ENCODE data around the gene LYRM2.

LYRM2 gene

DNA sequence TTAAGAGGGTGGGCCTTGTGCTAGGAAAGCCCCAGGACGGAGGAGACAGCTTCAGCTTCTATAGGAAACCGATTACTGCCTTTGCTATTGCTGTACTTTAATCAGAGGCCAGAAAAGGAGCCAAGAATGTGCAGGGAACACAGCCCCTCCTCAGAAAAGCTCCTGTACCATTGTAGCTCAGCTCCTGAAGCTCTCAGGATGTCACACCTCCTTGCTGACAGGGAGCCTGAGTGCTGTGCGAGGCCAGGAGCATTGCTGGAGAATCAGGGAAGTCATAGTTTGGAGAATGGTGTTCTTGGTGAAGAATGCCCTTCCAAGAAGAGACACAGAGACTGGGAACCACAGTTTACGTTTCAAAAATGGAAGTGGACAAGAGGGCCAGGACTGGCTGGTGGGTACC is 46.8 kb downstream of the LYRM2 start:
- no peak for DNase-seq (ENCODE audit: low spot score)

DNA sequence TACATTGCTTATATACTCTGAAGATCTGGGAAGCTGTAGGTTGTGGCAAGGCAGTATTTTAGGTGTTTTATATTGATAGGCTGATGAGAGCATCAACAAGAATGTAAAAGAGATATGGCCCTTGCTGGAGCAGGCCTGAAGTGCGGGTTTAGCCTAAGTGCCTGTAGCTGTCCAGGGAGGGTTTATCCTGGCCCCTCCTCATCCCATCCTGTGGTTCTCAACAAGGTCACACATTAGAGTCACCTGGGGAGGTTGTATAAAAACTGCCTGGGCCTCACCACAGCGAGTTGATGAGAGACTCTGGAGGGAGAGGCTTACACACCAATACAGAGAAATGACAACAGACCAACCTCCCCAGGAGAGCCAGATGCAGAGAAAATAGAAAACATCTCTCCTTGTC is 48.4 kb downstream of the LYRM2 start:
- no peak for DNase-seq (ENCODE audit: low spot score)

GRCh38 chr6:89589297-89590025 is 49.1 kb downstream of the LYRM2 start:
- no peak for DNase-seq (ENCODE audit: low spot score)

GRCh38 chr6:89585154-89585553 is 53.4 kb downstream of the LYRM2 start:
- no peak for DNase-seq (ENCODE audit: low spot score)

DNA sequence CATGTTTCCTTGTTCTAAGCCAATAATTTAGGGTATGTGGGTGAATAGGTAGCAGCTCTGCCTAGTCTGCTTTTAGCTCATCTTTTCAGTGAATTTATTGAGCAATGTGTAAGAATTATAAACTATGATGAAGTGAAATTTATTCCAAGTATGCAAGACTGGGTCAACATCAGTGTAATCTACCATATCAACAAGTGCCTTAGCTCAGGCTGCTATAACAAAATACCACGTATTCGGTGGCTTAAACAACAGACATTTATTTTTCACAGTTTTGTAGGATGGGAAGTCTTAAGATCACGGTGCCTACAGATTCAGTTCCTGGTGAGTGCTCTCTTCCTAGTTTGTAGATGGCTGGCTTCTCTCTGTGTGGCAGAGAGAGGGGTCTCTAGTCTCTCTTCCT is 54.0 kb downstream of the LYRM2 start:
- DNase-seq (ENCODE audit: low spot score), result no peak

DNA sequence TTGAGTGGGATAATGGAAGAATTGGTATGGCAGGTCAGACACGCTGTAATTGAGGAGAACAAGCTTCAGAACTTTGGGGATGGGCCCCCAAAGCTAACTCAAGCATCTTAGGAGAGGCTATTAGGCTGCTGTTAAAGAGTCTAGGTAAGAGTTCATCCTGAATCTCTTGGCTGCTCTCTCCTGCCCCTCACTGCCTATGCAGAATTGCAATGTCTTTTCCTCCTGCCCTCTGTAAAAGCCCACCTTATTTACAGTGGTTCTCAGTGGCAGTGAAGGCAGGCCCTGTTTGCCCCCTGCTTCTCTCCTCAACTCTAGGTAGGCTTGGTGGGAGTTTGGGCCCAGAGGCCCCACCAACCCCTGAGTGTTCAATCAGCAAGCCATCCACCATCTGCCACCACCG is 55.0 kb downstream of the LYRM2 start:
- no peak for DNase-seq (ENCODE audit: low spot score)

- no peak for DNase-seq (ENCODE audit: low spot score)
These were observed 55.8 kb downstream of the LYRM2 start for GRCh38 chr6:89582669-89583325.

DNA sequence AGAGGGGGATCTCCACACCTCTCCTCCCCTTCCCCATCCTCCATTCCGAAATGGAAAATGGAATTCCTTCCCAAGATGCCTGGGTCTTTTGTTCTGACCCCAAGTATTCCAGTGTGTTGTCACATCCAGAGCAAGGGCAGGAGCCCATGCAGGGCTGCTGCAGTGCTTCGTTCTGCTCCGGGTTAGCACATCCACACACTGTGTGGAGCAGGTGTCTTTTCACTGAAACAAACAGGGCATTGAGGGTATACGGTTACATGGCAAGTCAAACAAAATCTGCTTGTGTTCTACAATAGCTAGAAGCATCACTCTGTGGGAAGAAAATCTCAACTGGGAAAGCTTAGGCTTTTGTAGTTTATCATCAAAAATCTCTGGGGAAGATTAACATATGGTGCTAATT is 56.9 kb downstream of the LYRM2 start:
- no peak for DNase-seq (ENCODE audit: low spot score)

- no peak for DNase-seq (ENCODE audit: low spot score)
These were observed 57.4 kb downstream of the LYRM2 start for GRCh38 chr6:89580997-89581666.

- no peak for DNase-seq (ENCODE audit: low spot score)
These were observed 63.0 kb downstream of the LYRM2 start for GRCh38 chr6:89575562-89575960.

GRCh38 chr6:89574910-89575561 is 63.5 kb downstream of the LYRM2 start:
- DNase-seq (ENCODE audit: low spot score), result no peak

- DNase-seq (ENCODE audit: low spot score), result no peak
These were observed 70.7 kb downstream of the LYRM2 start for GRCh38 chr6:89567630-89568390.

GRCh38 chr6:89566930-89567629 is 71.5 kb downstream of the LYRM2 start:
- no peak for DNase-seq (ENCODE audit: low spot score)

DNA sequence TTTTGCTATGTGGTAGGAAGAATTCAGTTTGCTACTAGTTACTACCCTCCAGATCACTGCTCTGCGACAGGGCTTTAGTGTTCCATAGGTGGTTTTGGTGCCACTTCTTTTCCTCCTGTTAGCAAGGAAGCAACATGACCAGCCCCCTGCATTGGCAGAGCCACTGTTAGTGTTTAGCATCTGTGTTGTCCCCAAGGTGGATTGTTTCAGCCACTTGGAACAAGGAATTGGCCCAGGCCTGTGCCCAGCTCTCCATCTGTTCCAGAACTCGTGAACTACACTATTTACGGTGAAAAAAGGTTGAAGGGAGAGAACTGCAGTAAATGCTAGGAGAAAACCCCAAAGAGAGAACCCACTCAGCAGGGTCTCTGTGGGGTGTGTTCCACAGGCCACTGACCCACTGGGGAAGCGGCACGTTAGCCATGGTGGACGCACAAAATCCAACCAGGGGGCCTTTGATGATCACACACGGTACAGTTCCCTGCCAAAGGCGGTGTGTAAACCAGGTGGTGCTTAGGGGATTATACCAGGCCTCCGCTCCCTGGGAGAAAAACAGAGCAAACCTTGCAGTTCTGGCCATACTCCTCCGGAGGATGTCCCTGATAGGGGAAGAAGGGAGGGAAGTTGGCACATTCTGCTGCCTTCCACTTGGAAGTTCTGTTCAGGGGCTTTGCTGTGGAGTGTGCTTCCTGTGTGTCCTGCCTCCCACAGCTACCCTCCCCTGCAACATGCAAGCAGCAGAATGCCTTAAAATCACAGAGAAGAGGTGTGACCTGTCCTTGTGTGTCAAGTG is 72.3 kb downstream of the LYRM2 start:
- DNase-seq (ENCODE audit: low spot score), result no peak

DNA sequence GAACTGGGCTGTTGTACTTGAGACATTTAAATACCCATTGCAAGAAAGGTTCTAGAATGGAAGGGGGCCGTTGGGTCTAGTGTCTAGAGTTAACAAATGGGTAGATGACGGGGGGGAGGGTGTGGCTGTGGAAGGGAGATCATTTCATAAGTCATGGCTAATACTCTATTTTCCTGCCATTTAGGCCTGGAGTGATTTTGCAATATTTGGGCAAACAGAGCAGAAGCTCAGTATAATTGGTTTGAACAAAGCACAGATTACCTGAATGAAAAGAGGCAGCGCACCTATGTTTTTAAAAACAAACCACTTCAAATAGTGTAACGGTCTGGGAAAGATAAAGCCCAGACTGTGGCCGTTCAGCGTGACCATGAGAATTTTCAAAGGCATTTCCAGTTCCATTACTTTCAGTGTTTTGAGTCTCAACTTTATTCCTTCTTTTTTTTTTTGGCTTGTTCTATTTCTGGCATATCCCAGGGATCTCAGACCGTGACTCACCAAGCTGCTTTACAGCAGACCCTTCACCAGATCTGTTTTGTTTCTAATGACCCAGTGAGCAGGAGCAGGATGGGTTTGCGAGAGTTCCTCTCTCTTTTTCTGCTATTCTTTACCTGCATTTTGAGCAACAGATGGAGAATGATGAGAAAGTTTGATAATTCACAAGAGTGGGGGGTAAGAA is 73.7 kb downstream of the LYRM2 start:
- no peak for DNase-seq (ENCODE audit: low spot score)

DNA sequence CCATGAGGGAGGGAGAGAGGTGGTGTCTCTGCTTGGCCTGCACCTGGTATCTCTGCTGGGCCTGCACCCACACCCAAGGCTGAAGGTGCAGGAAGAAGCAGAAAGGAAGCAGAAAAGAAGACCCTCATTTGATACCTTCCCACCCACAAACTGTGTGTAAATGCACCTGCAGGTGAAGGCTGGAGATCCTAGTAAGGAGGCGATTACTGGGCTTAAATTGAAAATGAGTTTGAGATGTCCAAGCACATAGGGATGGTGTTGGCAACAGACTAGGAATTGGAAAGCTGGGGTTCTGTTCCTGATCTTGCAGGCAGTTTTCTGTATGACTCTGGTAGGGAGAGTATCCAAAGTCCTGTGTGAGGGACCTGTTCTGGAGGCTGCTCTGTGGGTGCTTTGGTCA is 74.7 kb downstream of the LYRM2 start:
- no peak for DNase-seq (ENCODE audit: low spot score)

GRCh38 chr6:89562093-89562973 is 76.2 kb downstream of the LYRM2 start:
- DNase-seq (ENCODE audit: low spot score), result no peak

GRCh38 chr6:89559487-89559886 is 79.1 kb downstream of the LYRM2 start:
- DNase-seq (ENCODE audit: low spot score), result no peak

GRCh38 chr6:89555806-89556205 is 82.7 kb downstream of the LYRM2 start:
- DNase-seq (ENCODE audit: low spot score), result no peak

Measured in AG08396 (cell line).